ENCODE measurements around the gene ANXA10.
"Not testable (repeated sequence)": the region's sequence is repeated elsewhere in the genome, so short reads cannot be mapped to it uniquely, and the experiment has no call there.

ANXA10 gene

DNA sequence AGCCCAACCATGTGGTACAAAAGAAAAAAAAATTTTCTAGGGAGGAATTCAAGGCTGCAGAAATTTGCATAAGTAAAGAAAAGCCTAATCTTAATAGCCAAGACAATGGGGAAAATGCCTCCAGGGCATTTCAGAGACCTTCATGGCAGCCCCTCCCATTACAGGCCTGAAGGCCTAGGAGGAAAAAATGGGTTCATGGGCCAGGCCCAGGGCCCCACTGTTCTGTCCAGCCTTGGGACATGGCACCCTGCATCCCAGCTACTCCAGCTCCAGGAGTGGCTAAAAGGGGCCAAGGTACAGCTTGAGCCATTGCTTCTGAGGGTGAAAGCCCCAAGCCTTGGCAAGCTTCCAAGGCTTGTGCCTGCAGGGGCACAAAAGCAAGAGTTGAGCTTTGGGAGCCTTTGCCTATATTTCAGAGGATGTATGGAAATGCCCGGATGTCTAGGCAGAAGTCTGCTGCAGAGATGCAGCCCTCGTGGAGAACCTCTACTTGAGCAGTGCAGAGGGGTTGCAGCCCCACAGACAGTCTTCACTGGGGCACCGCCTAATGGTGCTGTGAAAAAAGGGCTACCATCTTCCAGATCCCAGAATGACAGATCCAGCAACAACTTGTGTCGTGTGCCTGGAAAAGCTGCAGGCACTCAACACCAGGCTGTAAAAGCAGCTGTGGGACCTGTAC is 111.0 kb downstream of the ANXA10 start:
- no peak overlapping the region for H3K9ac ChIP-seq (ENCODE audit: low read length)
- no peaks in the 10 kb centered on the region for H3K4me1 ChIP-seq (ENCODE audit: insufficient read depth, low read length)
- no peaks in the 10 kb centered on the region for H3K36me3 ChIP-seq (ENCODE audit: insufficient read depth, low read length)
- no peak overlapping the region for H3K4me3 ChIP-seq (ENCODE audit: low read depth in 1 of 2, low read length in 2 of 2)
- H3K27me3 ChIP-seq (ENCODE audit: control insufficient read depth in 1 of 2, insufficient read depth in 2 of 2, low read length in 2 of 2): no peaks in the 10 kb centered on the region
- H3K9me3 ChIP-seq (ENCODE audit: low read length): no peaks in the 10 kb centered on the region
- H3K27ac ChIP-seq (ENCODE audit: low read depth, low read length): no peak overlapping the region

- no peaks in the 10 kb centered on the region for H3K27me3 ChIP-seq (ENCODE audit: control insufficient read depth in 1 of 2, insufficient read depth in 2 of 2, low read length in 2 of 2)
- no peaks in the 10 kb centered on the region for H3K9me3 ChIP-seq (ENCODE audit: low read length)
- no peak overlapping the region for H3K9ac ChIP-seq (ENCODE audit: low read length)
- no peaks in the 10 kb centered on the region for H3K4me1 ChIP-seq (ENCODE audit: insufficient read depth, low read length)
- H3K27ac ChIP-seq (ENCODE audit: low read depth, low read length): no peak overlapping the region
- H3K36me3 ChIP-seq (ENCODE audit: insufficient read depth, low read length): no peaks in the 10 kb centered on the region
- H3K4me3 ChIP-seq (ENCODE audit: low read depth in 1 of 2, low read length in 2 of 2): no peak overlapping the region
Measured at GRCh38 chr4:168208957-168209614, 116.7 kb downstream of the ANXA10 start.

- Histone ChIP-seq H3K4me1 (ENCODE audit: insufficient read depth, low read length) (no peaks in the 10 kb centered on the region), H3K27me3 (ENCODE audit: control insufficient read depth in 1 of 2, insufficient read depth in 2 of 2, low read length in 2 of 2) (no peaks in the 10 kb centered on the region), H3K9ac (ENCODE audit: low read length) (no peak overlapping the region), H3K4me3 (ENCODE audit: low read depth in 1 of 2, low read length in 2 of 2) (no peak overlapping the region), H3K36me3 (ENCODE audit: insufficient read depth, low read length) (peaks cover 6% of the 10 kb centered on the region), H3K27ac (ENCODE audit: low read depth, low read length) (no peak overlapping the region), H3K9me3 (ENCODE audit: low read length) (peaks cover 2% of the 10 kb centered on the region)
Measured at GRCh38 chr4:168212656-168213055, 120.3 kb downstream of the ANXA10 start.

- H3K27ac ChIP-seq (ENCODE audit: low read depth, low read length); H3K4me3 ChIP-seq (ENCODE audit: low read depth in 1 of 2, low read length in 2 of 2); H3K27me3 ChIP-seq (ENCODE audit: control insufficient read depth in 1 of 2, insufficient read depth in 2 of 2, low read length in 2 of 2); H3K9me3 ChIP-seq (ENCODE audit: low read length); H3K9ac ChIP-seq (ENCODE audit: low read length); H3K4me1 ChIP-seq (ENCODE audit: insufficient read depth, low read length): not testable (repeated sequence)
- H3K36me3 ChIP-seq (ENCODE audit: insufficient read depth, low read length): peaks cover 15% of the 10 kb centered on the region
Measured at GRCh38 chr4:168213511-168213910, 121.2 kb downstream of the ANXA10 start.

DNA sequence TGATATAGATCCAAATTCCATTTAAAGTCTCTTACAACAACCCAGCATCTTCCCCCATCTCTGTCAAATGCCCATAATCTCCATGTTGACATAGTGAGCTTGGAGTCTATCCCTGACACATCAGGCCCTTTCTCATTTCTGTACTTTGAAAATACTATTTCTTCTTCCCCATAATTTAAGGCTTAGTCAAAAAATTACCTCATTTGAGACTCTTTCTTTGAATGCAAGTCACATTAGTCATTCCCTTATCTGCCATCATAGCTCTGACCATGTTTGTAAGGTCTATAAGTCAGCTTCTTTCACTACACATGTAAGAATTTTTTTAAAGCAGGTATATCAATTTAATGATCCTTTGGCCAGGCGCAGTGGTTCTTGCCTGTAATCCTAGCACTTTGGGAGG is 126.3 kb downstream of the ANXA10 start:
- Histone ChIP-seq H3K27ac (ENCODE audit: low read depth, low read length) (no peak overlapping the region), H3K9me3 (ENCODE audit: low read length) (peaks cover 8% of the 10 kb centered on the region), H3K9ac (ENCODE audit: low read length) (no peak overlapping the region), H3K27me3 (ENCODE audit: control insufficient read depth in 1 of 2, insufficient read depth in 2 of 2, low read length in 2 of 2) (no peaks in the 10 kb centered on the region), H3K4me1 (ENCODE audit: insufficient read depth, low read length) (no peaks in the 10 kb centered on the region), H3K4me3 (ENCODE audit: low read depth in 1 of 2, low read length in 2 of 2) (no peak overlapping the region), H3K36me3 (ENCODE audit: insufficient read depth, low read length) (peaks cover 29% of the 10 kb centered on the region)

- Histone ChIP-seq H3K27ac (ENCODE audit: low read depth, low read length) (no peak overlapping the region), H3K36me3 (ENCODE audit: insufficient read depth, low read length) (peaks cover 29% of the 10 kb centered on the region), H3K27me3 (ENCODE audit: control insufficient read depth in 1 of 2, insufficient read depth in 2 of 2, low read length in 2 of 2) (no peaks in the 10 kb centered on the region), H3K4me1 (ENCODE audit: insufficient read depth, low read length) (no peaks in the 10 kb centered on the region), H3K9ac (ENCODE audit: low read length) (no peak overlapping the region), H3K4me3 (ENCODE audit: low read depth in 1 of 2, low read length in 2 of 2) (no peak overlapping the region), H3K9me3 (ENCODE audit: low read length) (peaks cover 8% of the 10 kb centered on the region)
Measured at GRCh38 chr4:168220893-168221292, 128.6 kb downstream of the ANXA10 start.

- Histone ChIP-seq H3K4me3 (ENCODE audit: low read depth in 1 of 2, low read length in 2 of 2) (no peak overlapping the region), H3K27me3 (ENCODE audit: control insufficient read depth in 1 of 2, insufficient read depth in 2 of 2, low read length in 2 of 2) (no peaks in the 10 kb centered on the region), H3K4me1 (ENCODE audit: insufficient read depth, low read length) (no peaks in the 10 kb centered on the region), H3K36me3 (ENCODE audit: insufficient read depth, low read length) (peaks cover 29% of the 10 kb centered on the region), H3K9ac (ENCODE audit: low read length) (no peak overlapping the region), H3K9me3 (ENCODE audit: low read length) (peaks cover 8% of the 10 kb centered on the region), H3K27ac (ENCODE audit: low read depth, low read length) (no peak overlapping the region)
Measured at GRCh38 chr4:168221301-168221700, 129.0 kb downstream of the ANXA10 start.
